ENCODE results near the gene FOXD4L1.
"Not testable (repeated sequence)": the region's sequence is repeated elsewhere in the genome, so short reads cannot be mapped to it uniquely, and the experiment has no call there.

- TF ChIP-seq CTCF (IDR thresholded peaks at IDR 0.05; ENCODE audit: low read depth, low read length); EZH2phosphoT487 (IDR thresholded peaks at IDR 0.05; ENCODE audit: low read depth): not testable (repeated sequence)
Observed at GRCh38 chr2:113496527-113496926, 1.9 kb upstream of the FOXD4L1 start.

Data from OCI-LY3 (cell line).